GM18505 (cell line): ENCODE data around the gene RAD51B.

Experiments used
- ATAC-seq: cut with Tn5 transposase; IDR thresholded peaks from one replicate; pipeline ENCODE4 v1.9.1; 2021; ENCODE audit not compliant: unreplicated experiment
- POLR2A ChIP-seq: IDR thresholded peaks from 4 replicates; pipeline ENCODE4 v1.6.1; 2011; ENCODE audit warnings: borderline replicate concordance; ENCODE audit not compliant: insufficient read depth, insufficient read length; ENCODE audit errors: extremely low read depth

The RAD51B gene

GRCh38 chr14:68521961-68522509 is 702.5 kb downstream of the RAD51B start:
- no peak for TF ChIP-seq POLR2A
- no peak for ATAC-seq

- no peak for ATAC-seq
- TF ChIP-seq POLR2A: no peak
These were observed 703.1 kb downstream of the RAD51B start for GRCh38 chr14:68522510-68523325.

- no peak for TF ChIP-seq POLR2A
- no peak for ATAC-seq
These were observed 703.7 kb downstream of the RAD51B start for GRCh38 chr14:68523326-68523610.

GRCh38 chr14:68523989-68524725 is 704.6 kb downstream of the RAD51B start:
- no peak for TF ChIP-seq POLR2A
- ATAC-seq: no peak

- no peak for TF ChIP-seq POLR2A
- ATAC-seq: no peak
These were observed 705.9 kb downstream of the RAD51B start for GRCh38 chr14:68525516-68525915.

- TF ChIP-seq POLR2A: no peak
- ATAC-seq: no peak
These were observed 707.0 kb downstream of the RAD51B start for GRCh38 chr14:68526512-68527091.

- no peak for ATAC-seq
- TF ChIP-seq POLR2A: no peak
These were observed 707.8 kb downstream of the RAD51B start for GRCh38 chr14:68527329-68527851.

GRCh38 chr14:68528040-68528687 is 708.6 kb downstream of the RAD51B start:
- no peak for ATAC-seq
- TF ChIP-seq POLR2A: no peak

- ATAC-seq: no peak
- no peak for TF ChIP-seq POLR2A
These were observed 710.9 kb downstream of the RAD51B start for GRCh38 chr14:68530443-68530842.

- TF ChIP-seq POLR2A: no peak
- ATAC-seq: no peak
These were observed 712.9 kb downstream of the RAD51B start for GRCh38 chr14:68532496-68532895.

GRCh38 chr14:68534276-68534675 is 714.7 kb downstream of the RAD51B start:
- no peak for ATAC-seq

GRCh38 chr14:68535404-68536017 is 715.9 kb downstream of the RAD51B start:
- no peak for TF ChIP-seq POLR2A
- no peak for ATAC-seq

More at GRCh38 chr14:68534276-68534675, 714.7 kb downstream of the RAD51B start:
- TF ChIP-seq POLR2A: no peak
